Keratinocyte (primary cell): Measurements from ENCODE around the gene MSANTD2. TPM values are rescaled to one million over a fixed set of nuclear protein-coding genes. Genes with fewer than 3 reads are reported as not detected.

Source experiments
- DNase-seq: peaks from one replicate; pipeline ENCODE4 v3.0.0-alpha.2; 2011; ENCODE audit warnings: low read depth, missing footprints, low spot score
- FAIRE-seq: peaks from 2 replicates; lab custom pipeline; 2011; peaks lifted over from hg19 to GRCh38; lab: Jason Lieb, UNC
- H2AFZ ChIP-seq: 2 replicates; pipeline ENCODE4 v1.6.0; 2012; ENCODE audit warnings: low read length, control low read depth, inconsistent platforms; ENCODE audit not compliant: control insufficient read depth
- H3K27ac ChIP-seq: 2 replicates; pipeline ENCODE4 v1.5.1; 2011; ENCODE audit warnings: low read length; ENCODE audit not compliant: control insufficient read depth, insufficient read depth
- H3K27me3 ChIP-seq: 3 replicates; pipeline ENCODE4 v1.6.0; 2011; ENCODE audit warnings: low read length; ENCODE audit not compliant: control insufficient read depth, insufficient read depth; ENCODE audit errors: extremely low read depth
- H3K36me3 ChIP-seq, 2 experiments: 2 replicates in 1 of 2; 3 replicates in 1 of 2; pipeline ENCODE4 v1.5.1; 2011; ENCODE audit warnings: low read length in 2 of 2, mild to moderate bottlenecking in 1 of 2; ENCODE audit not compliant: control insufficient read depth in 2 of 2, insufficient read depth in 2 of 2; ENCODE audit errors: extremely low read depth in 1 of 2
- H3K4me1 ChIP-seq: 3 replicates; pipeline ENCODE4 v1.5.1; 2011; ENCODE audit warnings: low read length; ENCODE audit not compliant: control insufficient read depth, insufficient read depth; ENCODE audit errors: extremely low read depth
- H3K4me2 ChIP-seq: 3 replicates; pipeline ENCODE4 v1.6.0; 2011; ENCODE audit warnings: low read depth, low read length; ENCODE audit not compliant: control insufficient read depth, insufficient read depth; ENCODE audit errors: extremely low read depth
- H3K4me3 ChIP-seq, 3 experiments: fragments of 200-600 bp in 1 of 3; sonication (generic) in 1 of 3; 2 replicates in 2 of 3; 3 replicates in 1 of 3; pipeline ENCODE4 v1.5.1; 2011 to 2016; ENCODE audit warnings: low read length in 3 of 3, mild to moderate bottlenecking in 3 of 3, control low read depth in 2 of 3, inconsistent platforms in 1 of 3, low read depth in 1 of 3, mixed read lengths in 1 of 3, mixed run types in 1 of 3, moderate library complexity in 1 of 3; ENCODE audit not compliant: control insufficient read depth in 2 of 3, insufficient read depth in 2 of 3; ENCODE audit errors: extremely low read depth in 1 of 3
- H3K79me2 ChIP-seq: 2 replicates; pipeline ENCODE4 v1.6.0; 2012; ENCODE audit warnings: low read length; ENCODE audit not compliant: control insufficient read depth, insufficient read depth
- H3K9ac ChIP-seq: 3 replicates; pipeline ENCODE4 v1.6.0; 2011; ENCODE audit warnings: low read length; ENCODE audit not compliant: control insufficient read depth, insufficient read depth; ENCODE audit errors: extremely low read depth
- H3K9me1 ChIP-seq: 3 replicates; pipeline ENCODE4 v1.6.0; 2011; ENCODE audit warnings: low read length; ENCODE audit not compliant: control insufficient read depth, insufficient read depth; ENCODE audit errors: extremely low read depth
- H3K9me3 ChIP-seq: 2 replicates; pipeline ENCODE4 v1.5.1; 2012; ENCODE audit warnings: low read depth, low read length; ENCODE audit not compliant: control insufficient read depth
- H4K20me1 ChIP-seq: 3 replicates; pipeline ENCODE4 v1.6.0; 2011; ENCODE audit warnings: low read length; ENCODE audit not compliant: control insufficient read depth, insufficient read depth; ENCODE audit errors: extremely low read depth
- EZH2 ChIP-seq: IDR thresholded peaks from one replicate; pipeline ENCODE4 v1.6.1; 2012; ENCODE audit warnings: inconsistent platforms, mild to moderate bottlenecking, low read length, moderate library complexity
- dilution Hi-C: fragments of 300-500 bp; cut with MboI; formaldehyde crosslinking; loops from one replicate; pipeline ENCODE4 v1.7.0; 2020; ENCODE audit warnings: low sequenced_read_pairs; ENCODE audit not compliant: extremely low pct_ligation_motif_present
- polyA plus RNA-seq, 5 experiments: library from polyadenylated mRNA; depleted of rRNA in 3 of 5; stranded (reverse) in 3 of 5; stranded (forward) in 1 of 5; unstranded in 1 of 5; fragments of >200 nt; gene quantifications; 1 replicate in 1 of 5; 2 replicates in 3 of 5; 3 replicates in 1 of 5; pipeline versions ENCODE4 v1.2.1 to v1.2.3, GENCODE V29; 2011 to 2012; ENCODE audit warnings: missing spikeins in 2 of 5, low read depth in 1 of 5, low replicate concordance in 1 of 5
- TF ChIP-seq, protein P1 (sequence below), 3 experiments: IDR thresholded peaks in 1 of 3; conservative IDR thresholded peaks in 1 of 3; optimal IDR thresholded peaks in 1 of 3; 2 replicates in 2 of 3; 3 replicates in 1 of 3; pipeline versions ENCODE3 to v1.5.1; 2011; ENCODE audit warnings: low read length in 3 of 3, mild to moderate bottlenecking in 3 of 3, moderate library complexity in 2 of 3, control low read depth in 1 of 3, inconsistent platforms in 1 of 3; ENCODE audit not compliant: insufficient read depth in 2 of 3; ENCODE audit errors: extremely low read depth in 1 of 3

The MSANTD2 gene
- polyA plus RNA-seq, 1 donor (not counting 4 experiments of a cell fraction or from before 2014, with no cell fraction given) = 6.6 TPM

DNA sequence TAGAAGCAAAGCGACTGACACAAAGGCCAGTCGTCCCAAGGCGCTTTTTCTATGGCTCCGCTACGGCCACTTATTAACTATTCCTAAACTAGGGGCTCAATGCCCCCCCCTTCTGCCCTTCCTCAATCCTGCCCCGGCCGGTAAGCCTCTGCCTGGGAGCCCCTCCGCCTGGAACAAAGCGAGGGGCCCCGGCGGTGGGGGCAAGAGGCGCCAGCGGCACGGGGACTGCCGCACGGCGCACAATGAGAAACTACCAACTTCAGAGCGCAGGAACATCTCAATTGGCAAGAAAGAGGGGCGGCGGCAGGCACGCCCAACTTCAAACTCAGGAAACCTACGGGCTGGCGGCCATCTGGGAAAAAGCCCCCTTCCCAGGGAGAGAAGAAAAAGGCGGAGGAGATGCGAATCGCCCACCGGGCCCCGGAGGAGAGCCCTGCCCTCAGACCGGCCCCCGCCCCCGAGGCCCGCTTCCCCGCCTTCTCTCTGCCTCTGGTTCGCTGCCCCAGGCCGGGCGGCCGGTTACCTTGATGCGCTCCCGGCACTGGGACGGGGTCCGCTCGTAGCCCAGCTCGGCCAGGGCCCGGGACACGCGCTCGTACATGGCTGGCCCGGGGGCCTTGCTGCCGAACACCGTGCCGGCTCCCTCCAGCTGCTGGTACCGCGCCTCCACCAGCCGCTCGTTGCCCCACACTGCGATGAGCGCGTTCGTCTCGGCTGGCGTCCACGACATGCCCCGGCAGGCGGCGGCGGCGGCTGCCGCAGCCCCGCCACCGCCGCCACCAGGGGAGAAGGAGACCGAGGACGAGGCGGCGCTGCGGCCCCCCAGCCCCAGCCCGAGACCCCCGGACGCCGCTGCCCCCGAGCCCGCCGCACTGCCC, 619 bp downstream of the MSANTD2 start:
- H3K79me2 ChIP-seq = peaks cover 45% of the 10 kb centered on the region
- no peaks in the 10 kb centered on the region for H3K27me3 ChIP-seq
- H3K9ac ChIP-seq = peak overlapping the region; percentile 76
- no peaks in the 10 kb centered on the region for H3K9me1 ChIP-seq
- peaks cover 20% of the 10 kb centered on the region for H3K4me1 ChIP-seq
- H3K4me2 ChIP-seq = peak overlapping the region; percentile 99
- H3K27ac ChIP-seq = peak overlapping the region; percentile 53
- H2AFZ ChIP-seq = peak overlapping the region; percentile 88
- no peak for FAIRE-seq
- TF ChIP-seq EZH2 = no peak
- TF ChIP-seq, protein P1, sequence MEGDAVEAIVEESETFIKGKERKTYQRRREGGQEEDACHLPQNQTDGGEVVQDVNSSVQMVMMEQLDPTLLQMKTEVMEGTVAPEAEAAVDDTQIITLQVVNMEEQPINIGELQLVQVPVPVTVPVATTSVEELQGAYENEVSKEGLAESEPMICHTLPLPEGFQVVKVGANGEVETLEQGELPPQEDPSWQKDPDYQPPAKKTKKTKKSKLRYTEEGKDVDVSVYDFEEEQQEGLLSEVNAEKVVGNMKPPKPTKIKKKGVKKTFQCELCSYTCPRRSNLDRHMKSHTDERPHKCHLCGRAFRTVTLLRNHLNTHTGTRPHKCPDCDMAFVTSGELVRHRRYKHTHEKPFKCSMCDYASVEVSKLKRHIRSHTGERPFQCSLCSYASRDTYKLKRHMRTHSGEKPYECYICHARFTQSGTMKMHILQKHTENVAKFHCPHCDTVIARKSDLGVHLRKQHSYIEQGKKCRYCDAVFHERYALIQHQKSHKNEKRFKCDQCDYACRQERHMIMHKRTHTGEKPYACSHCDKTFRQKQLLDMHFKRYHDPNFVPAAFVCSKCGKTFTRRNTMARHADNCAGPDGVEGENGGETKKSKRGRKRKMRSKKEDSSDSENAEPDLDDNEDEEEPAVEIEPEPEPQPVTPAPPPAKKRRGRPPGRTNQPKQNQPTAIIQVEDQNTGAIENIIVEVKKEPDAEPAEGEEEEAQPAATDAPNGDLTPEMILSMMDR (optimal IDR thresholded peaks at IDR 0.05 in 1 of 3, IDR thresholded peaks at IDR 0.05 in 1 of 3, conservative IDR thresholded peaks at IDR 0.05 in 1 of 3; ENCODE audit: extremely low read depth in 1 of 3, insufficient read depth in 2 of 3, low read length in 3 of 3) = no peak
- no peaks in the 10 kb centered on the region for H3K9me3 ChIP-seq
- H3K4me3 ChIP-seq = peak overlapping the region; percentile 83 to 85 (median 84)
- no peaks in the 10 kb centered on the region for H3K36me3 ChIP-seq
- peaks cover 2% of the 10 kb centered on the region for H4K20me1 ChIP-seq
- dilution Hi-C loops = no loop called here
- DNase-seq = no peak

DNA sequence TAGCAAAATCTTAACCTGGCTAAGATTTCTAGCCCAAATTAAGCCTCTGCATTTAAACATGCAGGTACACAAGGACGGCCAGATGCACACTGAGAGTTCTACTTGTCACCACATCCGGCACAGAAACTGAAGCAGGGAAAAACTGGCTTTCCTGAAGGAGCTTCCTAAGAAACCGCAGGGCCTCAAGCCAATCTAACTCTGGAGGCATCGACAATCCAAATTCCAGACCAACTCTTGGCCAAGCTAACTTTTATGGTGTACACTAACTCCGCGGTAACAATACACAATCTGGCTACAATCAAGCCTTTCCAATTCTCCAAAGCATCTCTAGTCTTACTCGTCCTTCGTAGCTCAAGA, 1.2 kb downstream of the MSANTD2 start:
- Histone ChIP-seq H3K27me3 (no peaks in the 10 kb centered on the region), H3K4me3 (peak overlapping the region; percentile 83 to 85 (median 84)), H3K4me1 (peaks cover 20% of the 10 kb centered on the region), H3K36me3 (no peaks in the 10 kb centered on the region), H2AFZ (peak overlapping the region; percentile 66), H3K9me3 (no peaks in the 10 kb centered on the region), H4K20me1 (peaks cover 2% of the 10 kb centered on the region), H3K4me2 (peak overlapping the region; percentile 99), H3K27ac (peak overlapping the region; percentile 43), H3K9ac (peak overlapping the region; percentile 76), H3K79me2 (peaks cover 46% of the 10 kb centered on the region), H3K9me1 (no peaks in the 10 kb centered on the region)
- dilution Hi-C loops = no loop called here
- FAIRE-seq = no peak
- TF ChIP-seq EZH2 = no peak
- TF ChIP-seq, protein P1 (optimal IDR thresholded peaks at IDR 0.05 in 1 of 3, IDR thresholded peaks at IDR 0.05 in 1 of 3, conservative IDR thresholded peaks at IDR 0.05 in 1 of 3; ENCODE audit: extremely low read depth in 1 of 3, insufficient read depth in 2 of 3, low read length in 3 of 3) = no peak
- DNase-seq = no peak
